Measurements from ENCODE around the gene CHML. TPM values are rescaled to one million over a fixed set of nuclear protein-coding genes. Genes with fewer than 3 reads are reported as not detected.

CHML gene
- total RNA-seq, 1 experiment from 2014 or later: 9.7 TPM

Other genes with a start within 250 kb of the CHML start
- gene FH, start 120.6 kb downstream of the CHML start, total RNA-seq (2014; rRNA removed; shearing (Covaris generic)): 84.7 and 87.0 TPM in 2 replicates
- 0.60 and 1.3 TPM in 2 replicates for gene KMO, start 108.0 kb downstream of the CHML start, total RNA-seq (2014; rRNA removed; shearing (Covaris generic))
- 38.3 and 49.4 TPM in 2 replicates for gene OPN3, start within 50 bp of the CHML start, total RNA-seq (2014; rRNA removed; shearing (Covaris generic))
- not detected in 2 replicates for gene WDR64, start 11.9 kb upstream of the CHML start, total RNA-seq (2014; rRNA removed; shearing (Covaris generic))
- 23.4 and 29.9 TPM in 2 replicates for gene EXO1, start 207.8 kb upstream of the CHML start, total RNA-seq (2014; rRNA removed; shearing (Covaris generic))